GM21390 (cell line): ENCODE results near the gene CASP6.
A peak's percentile ranks its signal among the peaks of the same experiment; 100 is the strongest.

ENCODE experiments used
- ATAC-seq: cut with Tn5 transposase; IDR thresholded peaks from one replicate; pipeline ENCODE4 v1.9.1; 2021; ENCODE audit not compliant: unreplicated experiment

Gene CASP6

GRCh38 chr4:109702950-109703663 lies at the start of gene CASP6:
Gene CASP6, minus strand, starts transcription at chr4:109703445. Its CDS starts 50 bp downstream, at chr4:109703395.
- ATAC-seq = peak; percentile 72

GRCh38 chr4:109752525-109752924 lies 49.3 kb upstream of the CASP6 start:
- ATAC-seq = no peak

GRCh38 chr4:109751852-109752251 lies 48.6 kb upstream of the CASP6 start:
- ATAC-seq = no peak

GRCh38 chr4:109750652-109751244 lies 47.5 kb upstream of the CASP6 start:
- no peak for ATAC-seq

- no peak for ATAC-seq
Observed at GRCh38 chr4:109749388-109750082, 46.3 kb upstream of the CASP6 start.

GRCh38 chr4:109748114-109748513 lies 44.9 kb upstream of the CASP6 start:
- no peak for ATAC-seq

GRCh38 chr4:109746728-109747127 lies 43.5 kb upstream of the CASP6 start:
- ATAC-seq = no peak

- no peak for ATAC-seq
Observed at GRCh38 chr4:109745830-109746229, 42.6 kb upstream of the CASP6 start.

- no peak for ATAC-seq
Observed at GRCh38 chr4:109739547-109739946, 36.3 kb upstream of the CASP6 start.

GRCh38 chr4:109738104-109738872 lies 35.0 kb upstream of the CASP6 start:
- no peak for ATAC-seq

- no peak for ATAC-seq
Observed at GRCh38 chr4:109735566-109736365, 32.5 kb upstream of the CASP6 start.

- ATAC-seq = no peak
Observed at GRCh38 chr4:109733728-109734127, 30.5 kb upstream of the CASP6 start.

GRCh38 chr4:109730619-109731545 lies 27.6 kb upstream of the CASP6 start:
- no peak for ATAC-seq

- peak; percentile 79 for ATAC-seq
Observed at GRCh38 chr4:109729718-109730618, 26.7 kb upstream of the CASP6 start, which contains the start of gene PLA2G12A. Gene PLA2G12A, minus strand, starts transcription at chr4:109730070. Its CDS starts 261 bp downstream, at chr4:109729809.

- no peak for ATAC-seq
Observed at GRCh38 chr4:109729117-109729717, 26.0 kb upstream of the CASP6 start.

- no peak for ATAC-seq
Observed at GRCh38 chr4:109728385-109728784, 25.1 kb upstream of the CASP6 start.

- ATAC-seq = no peak
Observed at GRCh38 chr4:109723110-109723509, 19.9 kb upstream of the CASP6 start.

GRCh38 chr4:109722357-109722756 lies 19.1 kb upstream of the CASP6 start:
- ATAC-seq = no peak
